ENCODE measurements around the gene MOB3A. TPM values are rescaled to one million over a fixed set of nuclear protein-coding genes. Genes with fewer than 3 reads are reported as not detected.

MOB3A gene
- total and polyA plus RNA-seq, 2 experiments from 2014 or later = 53.1 to 53.7 TPM

DNA sequence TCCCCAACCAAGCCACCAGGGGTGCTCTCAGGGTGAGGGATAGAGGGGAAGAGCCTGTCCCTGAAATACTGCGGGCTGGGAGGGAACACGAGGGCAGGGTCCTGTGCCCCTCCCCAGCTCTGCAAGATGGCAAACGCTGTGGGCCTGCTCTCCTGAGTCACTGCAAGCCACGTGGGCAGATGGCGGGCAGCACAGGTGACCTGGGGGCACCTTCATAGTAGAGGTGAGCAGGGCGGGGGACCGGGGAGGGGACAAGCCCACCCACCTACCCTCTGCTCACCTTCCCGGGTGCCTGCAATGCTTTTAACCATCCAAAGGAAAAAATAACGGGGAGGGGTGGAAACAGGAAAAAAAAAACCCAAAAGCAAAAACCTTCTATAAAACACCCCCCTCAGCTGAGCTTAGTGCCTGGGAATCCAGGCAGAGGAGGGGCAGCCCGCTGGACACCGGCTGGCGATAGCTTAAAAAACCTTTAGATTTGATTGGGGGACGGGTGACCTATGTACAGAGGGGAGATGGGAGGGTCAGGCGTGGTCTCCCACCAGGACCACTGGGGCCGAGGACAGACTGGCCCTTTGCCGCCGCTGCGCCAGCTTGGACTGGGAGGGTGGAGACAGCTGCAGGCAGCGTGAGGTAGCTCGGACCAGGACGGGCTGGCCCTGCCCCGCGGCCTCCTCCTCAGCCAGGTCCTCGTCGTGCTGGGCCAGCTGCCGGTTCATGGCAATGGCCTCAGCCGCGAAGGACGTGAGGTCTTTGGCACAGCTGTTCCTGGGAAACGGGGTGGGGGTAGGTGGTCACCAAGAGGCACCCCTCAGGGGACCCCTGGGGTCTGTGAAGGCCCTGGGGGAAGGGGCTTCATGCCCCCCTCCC is 56.8 kb downstream of the MOB3A start:
- Histone ChIP-seq H3F3A (ENCODE audit: insufficient read depth) (peaks cover 7% of the 10 kb centered on the region), H3K9me2 (ENCODE audit: insufficient read depth) (no peaks in the 10 kb centered on the region), H3K4me3 (no peak overlapping the region), H3K9ac (no peak overlapping the region), H3K36me3 (ENCODE audit: low read depth) (peaks cover 8% of the 10 kb centered on the region; the same call in 1 of the 2 replicates), H3K4me1 (ENCODE audit: insufficient read depth) (no peaks in the 10 kb centered on the region), H3K9me3 (ENCODE audit: low read depth) (no peaks in the 10 kb centered on the region), H3K79me2 (ENCODE audit: insufficient read depth) (no peaks in the 10 kb centered on the region), H2AFZ (no peak overlapping the region), H4K20me1 (ENCODE audit: insufficient read depth) (no peaks in the 10 kb centered on the region), H3K27me3 (replicated peaks; ENCODE audit: insufficient read depth) (no peaks in the 10 kb centered on the region), H3K4me2 (ENCODE audit: unreplicated experiment) (no peak overlapping the region), H3K27ac (no peak overlapping the region)
- TF ChIP-seq EZH2 (IDR thresholded peaks at IDR 0.05; ENCODE audit: insufficient read depth, poor library complexity, severe bottlenecking) (no peak), EZH2phosphoT487 (IDR thresholded peaks at IDR 0.05; ENCODE audit: insufficient read depth, low read depth) (no peak)
- in situ Hi-C loops (cut with MboI) = no loop called here
- DNase-seq = no peak
- WGBS, 2 experiments (ENCODE audit: low coverage in 1 of 2, low lambda C conversion rate in 2 of 2, missing lambda C conversion rate in 2 of 2) = 84 to 89% methylated on average over 29 to 30 of the region's 30 CpGs

DNA sequence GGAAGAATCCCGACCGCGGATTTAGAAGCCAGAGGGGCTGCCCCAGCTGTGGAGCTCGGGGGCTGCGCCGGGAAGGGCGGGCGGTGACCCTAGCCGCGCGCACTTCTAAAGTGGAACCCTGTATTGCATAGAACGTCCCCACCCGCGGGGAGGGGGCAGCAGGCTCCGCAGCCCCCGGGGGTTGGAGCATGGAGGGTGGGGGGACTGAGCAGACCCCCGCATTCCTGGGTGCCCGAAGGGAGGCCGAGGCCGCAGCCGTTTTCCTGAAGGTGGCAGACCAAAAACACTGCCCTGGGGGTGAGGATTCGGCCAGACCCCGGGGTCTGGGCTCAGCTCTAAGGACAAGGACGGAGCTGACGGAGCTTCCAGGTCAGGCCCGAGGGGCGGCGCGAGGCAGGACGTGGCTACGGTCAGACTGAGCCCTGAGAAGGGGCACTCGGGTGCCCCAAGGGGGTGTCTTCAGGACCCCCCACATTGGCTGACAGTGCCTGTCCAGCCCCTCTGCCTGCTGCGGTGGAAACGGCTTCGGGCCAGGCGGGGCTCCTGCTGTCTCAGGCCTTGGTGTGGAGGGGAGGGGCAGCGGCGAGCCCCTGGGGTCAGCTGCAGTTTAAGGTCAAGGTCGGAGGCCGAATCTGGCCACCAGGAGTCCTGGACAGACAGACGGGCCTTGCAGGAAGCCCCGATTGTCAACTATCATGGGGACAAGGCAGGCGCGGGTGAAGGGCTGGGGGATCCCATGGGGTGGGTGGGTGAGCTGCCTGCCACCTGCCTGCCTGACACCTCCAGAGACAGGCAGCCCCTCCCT is 57.6 kb downstream of the MOB3A start:
- no peak overlapping the region for H3K27ac ChIP-seq
- no peak for DNase-seq
- H3K9me2 ChIP-seq (ENCODE audit: insufficient read depth) = no peaks in the 10 kb centered on the region
- no peak overlapping the region for H2AFZ ChIP-seq
- in situ Hi-C loops (cut with MboI) = no loop called here
- H3K4me1 ChIP-seq (ENCODE audit: insufficient read depth) = no peaks in the 10 kb centered on the region
- no peaks in the 10 kb centered on the region for H4K20me1 ChIP-seq (ENCODE audit: insufficient read depth)
- H3K36me3 ChIP-seq (ENCODE audit: low read depth) = peaks cover 8% of the 10 kb centered on the region; the same call in 1 of the 2 replicates
- no peaks in the 10 kb centered on the region for H3K27me3 ChIP-seq (replicated peaks; ENCODE audit: insufficient read depth)
- H3K9ac ChIP-seq = no peak overlapping the region
- 88 to 93% methylated on average over 34 to 43 of the region's 44 CpGs for WGBS, 2 experiments (ENCODE audit: low coverage in 1 of 2, low lambda C conversion rate in 2 of 2, missing lambda C conversion rate in 2 of 2)
- no peaks in the 10 kb centered on the region for H3K79me2 ChIP-seq (ENCODE audit: insufficient read depth)
- H3K4me3 ChIP-seq = no peak overlapping the region
- no peak overlapping the region for H3K4me2 ChIP-seq (ENCODE audit: unreplicated experiment)
- H3K9me3 ChIP-seq (ENCODE audit: low read depth) = no peaks in the 10 kb centered on the region
- H3F3A ChIP-seq (ENCODE audit: insufficient read depth) = peaks cover 7% of the 10 kb centered on the region
- TF ChIP-seq EZH2phosphoT487 (IDR thresholded peaks at IDR 0.05; ENCODE audit: insufficient read depth, low read depth) (no peak), EZH2 (IDR thresholded peaks at IDR 0.05; ENCODE audit: insufficient read depth, poor library complexity, severe bottlenecking) (no peak)

DNA sequence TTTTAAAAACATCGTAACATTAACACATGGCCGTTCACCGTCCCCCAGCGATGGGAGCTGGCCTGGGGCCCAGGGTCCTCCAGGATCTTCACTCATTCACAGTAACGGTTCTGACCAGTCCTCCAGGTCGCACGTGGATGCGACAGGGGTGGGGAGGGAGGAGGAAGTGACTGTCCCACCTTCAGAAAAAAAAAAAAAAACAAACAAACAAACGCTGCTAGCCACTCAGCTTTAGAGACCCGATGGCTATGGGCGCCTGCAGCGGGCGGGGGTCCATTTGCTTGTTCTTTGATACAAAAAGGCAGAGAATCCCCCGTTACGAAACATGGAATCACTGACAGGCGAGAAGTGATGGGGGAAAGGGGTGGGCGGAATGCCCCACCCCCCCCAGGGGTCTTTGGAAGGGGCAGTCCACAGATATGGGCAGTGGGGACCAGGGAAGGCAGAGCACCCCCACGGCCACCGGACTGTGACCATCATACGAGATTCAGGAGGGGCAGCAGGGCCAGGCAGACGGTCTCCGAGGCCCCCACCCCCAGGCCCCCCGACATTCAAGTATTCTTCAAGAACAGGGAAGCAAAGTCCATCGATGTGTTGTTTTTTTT is 58.4 kb downstream of the MOB3A start:
- Histone ChIP-seq H3K4me2 (ENCODE audit: unreplicated experiment) (no peak overlapping the region), H2AFZ (no peak overlapping the region), H4K20me1 (ENCODE audit: insufficient read depth) (no peaks in the 10 kb centered on the region), H3K79me2 (ENCODE audit: insufficient read depth) (no peaks in the 10 kb centered on the region), H3K27ac (no peak overlapping the region), H3K4me3 (no peak overlapping the region), H3F3A (ENCODE audit: insufficient read depth) (peaks cover 8% of the 10 kb centered on the region), H3K36me3 (ENCODE audit: low read depth) (peaks cover 5% of the 10 kb centered on the region; the same call in 1 of the 2 replicates), H3K9ac (no peak overlapping the region), H3K27me3 (replicated peaks; ENCODE audit: insufficient read depth) (no peaks in the 10 kb centered on the region), H3K9me2 (ENCODE audit: insufficient read depth) (no peaks in the 10 kb centered on the region), H3K4me1 (ENCODE audit: insufficient read depth) (0 out of 2 replicates have a peak, but pooled peaks cover 2% of the 10 kb centered on the region), H3K9me3 (ENCODE audit: low read depth) (no peaks in the 10 kb centered on the region)
- DNase-seq = no peak
- TF ChIP-seq EZH2 (IDR thresholded peaks at IDR 0.05; ENCODE audit: insufficient read depth, poor library complexity, severe bottlenecking) = no peak
- no peak for TF ChIP-seq EZH2phosphoT487 (IDR thresholded peaks at IDR 0.05; ENCODE audit: insufficient read depth, low read depth)
- in situ Hi-C loops (cut with MboI) = no loop called here
- WGBS, 2 experiments (ENCODE audit: low coverage in 1 of 2, low lambda C conversion rate in 2 of 2, missing lambda C conversion rate in 2 of 2) = 71 to 77% methylated on average over 24 of the region's 24 CpGs

DNA sequence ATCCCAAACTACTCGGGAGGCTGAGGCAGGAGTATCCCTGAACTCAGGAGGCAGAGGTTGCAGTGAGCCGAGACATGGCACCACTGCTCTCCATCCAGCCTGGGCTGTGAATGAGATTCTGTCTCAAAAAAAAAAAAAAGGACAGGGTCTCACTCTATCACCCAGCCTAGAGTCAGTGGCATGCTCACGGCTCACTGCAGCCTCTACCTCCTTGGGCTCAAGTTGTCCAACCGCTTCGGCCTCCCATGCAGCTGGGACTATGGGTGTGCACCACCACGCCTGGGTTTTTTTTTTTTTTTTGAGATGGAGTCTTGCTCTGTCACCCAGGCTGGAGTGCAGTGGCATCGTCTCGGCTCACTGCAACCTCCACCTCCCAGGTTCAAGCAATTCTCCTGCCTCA is 59.7 kb downstream of the MOB3A start:
- no peak for DNase-seq
- no peak overlapping the region for H3K27ac ChIP-seq
- H3K9me2 ChIP-seq (ENCODE audit: insufficient read depth) = no peaks in the 10 kb centered on the region
- H3K4me1 ChIP-seq (ENCODE audit: insufficient read depth) = peaks cover 10% of the 10 kb centered on the region
- H3K27me3 ChIP-seq (replicated peaks; ENCODE audit: insufficient read depth) = no peaks in the 10 kb centered on the region
- H3K9me3 ChIP-seq (ENCODE audit: low read depth) = no peaks in the 10 kb centered on the region
- no peaks in the 10 kb centered on the region for H3K79me2 ChIP-seq (ENCODE audit: insufficient read depth)
- H3F3A ChIP-seq (ENCODE audit: insufficient read depth) = peaks cover 10% of the 10 kb centered on the region
- no peak overlapping the region for H3K4me3 ChIP-seq
- TF ChIP-seq EZH2 (IDR thresholded peaks at IDR 0.05; ENCODE audit: insufficient read depth, poor library complexity, severe bottlenecking) (no peak), EZH2phosphoT487 (IDR thresholded peaks at IDR 0.05; ENCODE audit: insufficient read depth, low read depth) (no peak)
- no peak overlapping the region for H3K9ac ChIP-seq
- no peaks in the 10 kb centered on the region; the same call in 1 of the 2 replicates for H3K36me3 ChIP-seq (ENCODE audit: low read depth)
- no peaks in the 10 kb centered on the region for H4K20me1 ChIP-seq (ENCODE audit: insufficient read depth)
- in situ Hi-C loops (cut with MboI) = no loop called here
- 97 to 98% methylated on average over 8 of the region's 8 CpGs for WGBS, 2 experiments (ENCODE audit: low coverage in 1 of 2, low lambda C conversion rate in 2 of 2, missing lambda C conversion rate in 2 of 2)
- H3K4me2 ChIP-seq (ENCODE audit: unreplicated experiment) = no peak overlapping the region
- no peak overlapping the region for H2AFZ ChIP-seq
